Neural progenitor cell (in vitro differentiated cells): ENCODE measurements around the gene SPATA25.

Source experiments
- CTCF ChIP-seq: fragments of 200-600 bp; sonication (generic); IDR thresholded peaks from 2 replicates; pipeline ENCODE4 v1.5.1; 2017; ENCODE audit warnings: antibody characterized with exemption, mild to moderate bottlenecking
- EZH2 ChIP-seq: fragments of 200-600 bp; sonication (generic); IDR thresholded peaks from 2 replicates; pipeline ENCODE4 v1.6.1; 2017; ENCODE audit warnings: antibody characterized with exemption, mild to moderate bottlenecking, moderate library complexity
- EZH2phosphoT487 ChIP-seq: fragments of 200-600 bp; sonication (generic); IDR thresholded peaks from 2 replicates; pipeline ENCODE4 v1.6.1; 2017; ENCODE audit warnings: antibody characterized with exemption

- TF ChIP-seq CTCF: no peak
- no peak for TF ChIP-seq EZH2
- TF ChIP-seq EZH2phosphoT487: no peak
These were observed 26.7 kb downstream of the SPATA25 start for GRCh38 chr20:45860560-45861220.
